GM21423 (cell line): ENCODE data around the gene BCCIP.

Source experiments
- ATAC-seq: cut with Tn5 transposase; IDR thresholded peaks from one replicate; pipeline ENCODE4 v1.9.1; 2021; ENCODE audit warnings: mild to moderate bottlenecking, moderate library complexity; ENCODE audit not compliant: unreplicated experiment

The BCCIP gene

DNA sequence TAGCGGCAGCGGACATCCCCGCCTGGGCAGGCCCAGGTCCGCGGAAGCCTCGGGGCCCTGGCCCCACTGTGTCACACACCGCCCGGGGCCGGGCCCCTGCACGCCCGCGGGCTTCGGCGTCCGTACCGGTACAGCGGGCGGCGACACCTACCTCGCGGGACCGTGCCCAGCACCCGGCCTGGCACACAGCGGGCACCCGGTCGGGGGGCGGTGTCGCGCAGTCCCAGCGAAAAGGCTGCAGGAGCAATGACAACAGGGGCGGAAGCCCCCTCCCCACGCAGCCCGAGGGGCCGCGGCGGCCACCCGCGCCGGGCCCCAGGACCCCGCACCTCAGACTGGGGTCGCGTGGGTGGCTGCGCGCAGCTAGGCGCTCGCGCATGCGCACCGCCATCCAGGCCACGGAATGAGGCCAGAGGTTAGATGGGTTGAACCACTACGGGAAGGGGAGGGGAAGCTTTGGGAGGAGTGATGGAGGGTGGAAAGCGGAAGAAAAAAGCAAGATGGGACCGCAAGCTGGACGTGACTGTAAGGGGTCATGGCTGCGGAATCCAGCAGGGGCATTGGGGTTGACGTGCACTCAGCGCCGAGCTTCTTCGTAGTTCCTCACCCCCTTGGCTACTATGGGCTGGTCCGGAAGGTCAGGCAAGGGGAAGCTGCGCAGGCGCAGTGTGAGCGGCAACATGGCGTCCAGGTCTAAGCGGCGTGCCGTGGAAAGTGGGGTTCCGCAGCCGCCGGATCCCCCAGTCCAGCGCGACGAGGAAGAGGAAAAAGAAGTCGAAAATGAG lies at the start of gene BCCIP, which contains the start of gene UROS:
Gene BCCIP (plus strand): TSS at position 669 of the 785 bp plus-strand sequence. CDS start 12 bp downstream, at position 681.
Gene UROS (minus strand): TSS at position 381 of the 785 bp plus-strand sequence. CDS start 6,759 bp downstream, outside the sequence.
- peak; percentile 81 for ATAC-seq

DNA sequence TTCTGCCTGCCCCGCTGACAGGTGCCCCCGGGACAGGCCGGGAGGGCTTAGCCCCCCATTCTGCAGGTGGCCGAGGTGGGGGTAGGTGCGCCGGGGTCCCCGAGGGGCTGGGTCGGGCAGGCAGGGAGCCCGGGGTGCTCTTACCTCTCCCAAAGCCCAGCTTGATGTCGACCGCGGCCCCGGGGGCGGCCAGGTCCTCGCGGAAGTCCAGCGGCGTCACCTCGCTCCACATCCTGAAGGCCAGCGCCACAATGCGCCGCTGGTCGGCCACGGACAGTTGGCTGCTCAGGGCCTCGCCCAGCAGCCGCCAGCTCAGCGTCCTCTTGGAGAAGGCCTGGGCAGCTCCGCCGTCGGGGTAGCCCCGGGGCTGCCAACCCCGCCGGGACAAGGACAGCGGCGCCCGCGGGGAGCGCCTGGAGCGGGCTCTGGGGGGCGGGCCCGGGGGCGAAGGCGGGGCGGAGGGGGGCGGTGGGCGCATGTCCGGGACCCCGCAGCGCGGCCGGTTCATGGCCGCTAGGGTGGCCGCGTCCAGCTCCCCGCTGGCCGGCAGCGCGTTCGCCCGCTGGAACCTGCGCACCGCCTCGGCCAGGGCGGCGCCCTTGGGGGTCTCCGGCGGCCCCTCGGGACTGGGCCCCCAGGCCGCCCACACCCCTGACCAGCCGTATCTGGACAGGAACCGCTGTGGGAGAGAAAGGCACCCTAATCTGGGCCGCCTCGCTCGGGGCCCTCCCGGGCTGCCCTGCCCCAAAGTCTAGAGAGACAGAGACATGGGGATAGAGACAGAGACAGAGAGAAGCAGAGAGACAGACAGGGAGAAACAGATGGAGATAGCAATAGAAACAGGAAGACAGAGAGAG lies 49.4 kb upstream of the BCCIP start:
- no peak for ATAC-seq

DNA sequence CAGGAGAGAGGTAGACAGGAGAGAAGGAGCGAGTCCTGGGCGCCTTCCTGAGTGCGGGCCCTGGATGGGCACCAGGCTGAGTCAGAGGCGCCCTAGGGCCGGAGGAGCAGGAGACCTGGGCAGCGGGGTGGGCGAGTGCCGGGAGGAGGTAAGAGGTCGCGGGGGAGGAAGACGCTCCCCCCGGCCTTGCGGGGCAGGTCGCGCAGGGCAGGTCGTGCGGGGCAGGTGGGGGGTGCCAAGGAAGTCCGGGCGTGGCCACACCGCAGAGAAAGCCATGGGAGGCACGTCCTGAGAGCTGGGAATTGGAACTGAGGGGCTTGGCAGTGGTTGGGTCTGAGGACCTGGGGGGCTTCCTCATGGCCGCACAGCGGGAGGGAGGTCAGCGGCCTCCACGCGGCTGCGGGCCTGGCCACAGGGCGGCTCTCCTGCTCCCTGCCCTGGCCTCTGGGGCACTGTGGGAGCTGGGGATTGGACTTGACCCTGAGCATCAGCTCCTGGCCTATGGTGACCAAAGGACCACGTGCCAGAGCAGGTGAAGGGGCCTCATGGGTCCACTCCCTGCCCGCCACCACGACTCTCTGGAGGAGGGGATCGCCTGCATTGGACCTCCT lies 48.7 kb upstream of the BCCIP start:
- ATAC-seq = no peak

- no peak for ATAC-seq
These were observed 47.7 kb upstream of the BCCIP start, which contains the start of gene MMP21 for GRCh38 chr10:125775491-125776106. Gene MMP21, minus strand, starts transcription at chr10:125775821. Its CDS starts 0 bp downstream, at chr10:125775821.

DNA sequence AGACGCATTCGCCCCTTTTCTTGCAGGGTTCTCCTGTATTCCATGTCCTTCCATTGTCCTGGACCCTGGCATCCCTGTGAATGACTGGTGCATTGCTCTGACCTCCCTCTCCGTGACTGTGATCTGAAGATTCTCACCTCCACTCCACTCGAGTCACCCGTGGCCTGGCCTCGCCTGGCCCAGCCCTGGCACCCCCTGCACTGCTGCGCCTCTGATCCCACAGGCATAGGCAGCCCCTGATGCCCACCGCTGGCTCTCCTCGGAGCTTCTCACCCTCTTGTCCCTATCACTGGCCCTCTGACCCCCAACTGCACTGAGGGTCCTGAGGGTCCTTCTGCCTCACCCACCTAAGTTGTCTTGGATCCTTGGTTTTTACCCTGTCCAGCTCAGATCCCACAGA lies 45.5 kb upstream of the BCCIP start:
- ATAC-seq = no peak

DNA sequence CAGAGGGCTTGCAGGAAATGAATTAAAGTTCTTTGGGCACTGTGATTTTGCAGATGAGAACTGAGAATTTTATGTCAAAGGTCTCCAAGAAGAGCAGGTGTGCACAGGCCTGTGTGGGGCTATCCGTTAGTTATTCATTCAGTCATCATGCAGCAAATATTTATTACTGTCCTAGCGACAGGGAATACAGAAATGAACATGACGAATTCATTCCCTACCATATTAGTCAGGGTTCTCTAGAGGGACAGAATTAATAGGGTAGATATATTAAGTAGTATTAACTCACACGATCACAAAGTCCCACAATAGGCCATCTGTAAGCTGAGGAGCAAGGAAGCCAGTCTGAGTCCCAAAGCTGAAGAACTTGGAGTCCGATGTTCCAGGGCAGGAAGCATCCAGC lies 44.8 kb upstream of the BCCIP start:
- no peak for ATAC-seq

DNA sequence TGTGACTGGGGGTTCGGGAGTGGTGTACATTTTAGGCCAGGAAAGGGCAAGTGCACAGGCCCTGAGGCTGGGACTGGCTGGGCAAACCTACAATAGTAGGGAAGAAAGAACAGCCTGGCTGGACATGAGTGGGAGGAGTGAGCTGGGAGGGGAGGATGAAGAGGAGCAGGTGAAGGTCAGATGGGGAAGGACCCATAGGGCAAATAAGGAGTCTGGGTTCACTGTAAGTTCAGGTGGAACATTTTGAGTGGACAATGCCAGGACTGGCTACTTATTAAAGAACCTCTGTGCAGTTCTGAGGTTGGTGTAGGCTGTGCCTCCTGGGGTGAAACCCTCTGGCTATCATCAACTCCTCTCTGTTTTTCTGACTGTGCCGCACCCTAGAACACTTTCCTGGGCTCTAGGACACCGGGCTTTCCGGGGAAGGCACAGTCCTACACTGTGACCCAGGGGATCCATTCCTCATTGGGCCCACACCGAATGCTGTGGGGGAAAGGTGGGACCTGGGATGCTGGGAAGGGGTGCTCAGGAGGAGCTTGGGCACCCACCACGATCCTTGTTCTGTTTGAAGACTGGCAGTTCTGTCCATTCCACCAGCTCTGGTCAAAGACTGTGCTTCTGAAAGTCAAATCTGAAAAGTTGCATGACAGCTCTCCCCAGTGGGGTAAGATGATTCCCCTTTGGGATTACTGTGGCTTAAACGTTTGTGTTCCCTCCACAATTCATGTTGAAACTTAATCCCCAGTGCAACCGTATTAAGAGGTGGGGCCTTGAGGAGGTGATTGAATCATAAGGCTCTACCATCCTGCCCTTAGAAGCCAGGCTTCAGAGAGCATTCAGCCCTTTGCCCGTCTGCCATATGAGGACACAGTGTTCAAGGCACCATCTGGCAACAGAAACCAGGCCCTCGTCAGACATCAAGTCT lies 43.7 kb upstream of the BCCIP start:
- ATAC-seq = no peak

- ATAC-seq = no peak
These were observed 42.0 kb upstream of the BCCIP start for GRCh38 chr10:125781374-125781773.

DNA sequence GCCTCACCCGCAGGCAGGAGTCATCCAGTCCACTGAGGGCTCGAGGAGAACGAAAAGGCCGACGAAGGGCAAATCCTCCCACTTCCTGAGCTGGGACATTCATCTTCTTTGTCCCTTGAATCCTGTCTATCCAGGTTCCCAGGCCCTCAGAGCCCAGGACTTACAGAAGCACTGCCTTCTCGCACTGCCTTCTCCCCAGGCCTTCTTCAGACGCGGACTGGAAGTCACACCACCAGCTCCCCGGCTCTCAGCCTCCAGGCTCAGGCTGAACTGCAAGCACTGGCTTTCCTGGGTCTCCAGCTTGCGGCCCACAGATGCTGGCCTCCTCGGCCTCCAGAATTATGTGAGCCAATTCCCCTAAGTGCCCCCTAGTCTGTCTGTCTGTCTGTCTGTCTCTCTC lies 41.3 kb upstream of the BCCIP start:
- ATAC-seq = no peak

DNA sequence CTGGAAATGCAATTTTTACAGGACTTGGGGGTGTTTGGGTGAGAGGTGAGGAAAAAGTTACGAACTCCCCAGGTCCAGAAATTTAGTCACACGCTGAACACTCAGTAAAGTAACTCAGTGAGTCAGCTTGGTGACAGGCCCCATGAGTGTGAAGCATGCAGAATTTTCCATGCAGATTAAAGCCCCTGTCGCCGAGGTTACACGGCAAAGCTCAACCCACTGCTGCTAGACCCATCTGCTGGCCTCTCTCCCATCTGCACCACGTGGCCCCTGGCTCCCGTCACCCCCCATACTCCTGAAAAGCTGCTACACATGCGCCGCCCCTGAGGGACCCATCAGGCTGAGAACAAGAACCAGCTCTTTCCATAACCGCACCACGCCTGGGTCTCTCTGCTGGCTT lies 40.7 kb upstream of the BCCIP start:
- no peak for ATAC-seq

GRCh38 chr10:125783408-125783807 lies 39.9 kb upstream of the BCCIP start:
- no peak for ATAC-seq

DNA sequence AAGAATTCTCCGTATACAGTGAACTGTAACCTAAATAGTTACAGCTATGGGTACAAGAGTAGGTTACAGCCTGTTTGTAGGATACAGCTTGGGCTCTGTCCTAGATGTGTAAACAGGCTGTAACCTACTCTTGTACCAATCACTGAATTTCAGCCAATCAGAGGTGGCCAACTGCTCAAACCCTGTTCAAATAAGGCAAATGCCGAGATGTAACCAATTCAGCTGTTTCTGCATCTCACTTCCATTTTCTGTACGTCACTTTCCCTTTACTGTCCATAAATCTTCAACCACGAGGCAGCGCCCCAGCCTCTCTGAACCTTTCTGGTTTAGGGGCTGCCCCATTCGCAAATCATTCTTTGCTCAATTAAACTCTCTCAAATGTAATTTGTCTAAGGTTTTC lies 39.4 kb upstream of the BCCIP start:
- peak; percentile 85 for ATAC-seq

DNA sequence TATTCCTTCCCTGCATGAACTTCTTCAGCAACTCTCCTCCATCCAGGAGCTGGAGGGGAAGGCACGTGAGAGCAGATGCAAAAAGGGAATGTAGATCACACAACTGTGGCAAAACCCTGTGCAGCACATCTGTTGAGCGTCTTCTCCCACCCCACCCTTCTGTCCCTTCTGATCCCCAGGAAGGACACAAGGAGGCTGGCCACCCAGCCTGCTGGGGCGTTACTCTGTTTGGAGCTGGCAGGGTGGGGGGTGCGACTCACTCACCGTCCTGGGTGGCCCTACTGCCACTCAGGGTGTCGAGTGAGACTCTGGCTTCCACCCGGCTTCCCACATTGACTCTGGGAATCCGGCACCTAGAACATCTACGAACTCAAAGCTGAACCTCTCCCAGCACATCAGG lies 37.6 kb upstream of the BCCIP start:
- no peak for ATAC-seq

DNA sequence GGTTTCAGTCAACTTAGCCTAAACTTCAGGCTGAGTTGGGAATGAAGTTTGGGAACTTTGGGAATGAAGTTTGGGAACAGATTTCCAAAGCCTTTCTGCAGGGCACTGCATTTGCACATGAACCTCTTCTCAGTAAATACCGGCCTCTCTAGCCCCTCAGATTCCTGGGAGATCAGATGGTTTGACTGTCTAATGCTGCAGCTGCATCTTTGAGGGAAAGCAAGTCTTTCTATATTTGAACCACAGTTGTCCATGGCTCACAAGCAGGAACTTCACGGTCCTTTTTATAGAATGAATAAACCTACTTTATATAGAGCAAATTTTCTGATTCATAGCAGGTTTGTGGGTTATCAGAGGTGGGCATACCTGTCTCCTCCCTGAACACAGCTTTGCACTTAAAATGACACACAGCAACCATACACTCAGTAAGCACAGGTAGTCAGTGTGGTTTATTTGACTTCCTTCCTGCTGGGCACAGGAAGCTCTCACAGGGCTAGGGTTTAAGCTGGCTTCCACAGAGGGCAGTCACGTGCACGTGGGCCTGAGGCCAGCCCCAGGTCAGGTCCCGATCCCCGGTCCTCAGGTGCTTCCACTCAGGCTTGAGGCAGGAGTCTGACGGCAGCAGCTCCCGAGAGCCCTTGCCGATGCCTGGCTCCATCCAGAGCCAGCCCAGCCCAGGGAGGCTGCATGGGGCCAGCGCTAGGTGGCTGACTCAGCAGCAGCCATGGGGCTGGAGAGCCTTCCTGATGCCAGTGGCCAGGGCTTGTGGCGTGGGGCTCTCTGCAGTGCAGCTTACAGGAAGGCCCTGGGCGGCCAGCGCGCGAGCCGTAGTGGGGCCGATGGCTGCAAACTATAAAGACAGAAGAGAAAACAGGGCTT lies 35.0 kb upstream of the BCCIP start:
- no peak for ATAC-seq

- ATAC-seq = no peak
These were observed 30.7 kb upstream of the BCCIP start for GRCh38 chr10:125792342-125793300.

DNA sequence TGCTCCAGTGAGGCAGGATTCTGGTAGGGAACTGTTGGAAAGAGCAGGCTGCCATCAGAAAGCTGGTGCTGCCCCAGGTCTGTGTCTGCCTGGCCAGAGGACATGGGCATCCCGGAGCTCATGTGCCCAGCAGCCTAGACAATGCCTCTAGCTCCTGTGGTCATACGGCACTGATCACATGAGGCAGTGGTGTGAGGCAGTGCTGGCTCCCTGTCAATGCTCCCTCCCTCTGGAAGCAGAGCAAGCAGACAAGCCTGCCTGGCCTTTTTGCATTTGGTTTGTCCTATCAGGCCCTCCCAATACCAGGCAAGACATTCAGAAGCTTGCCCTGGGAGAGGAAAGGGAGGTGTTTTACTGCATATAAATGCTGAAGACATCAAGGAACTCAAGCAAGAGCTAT lies 28.2 kb upstream of the BCCIP start:
- no peak for ATAC-seq

DNA sequence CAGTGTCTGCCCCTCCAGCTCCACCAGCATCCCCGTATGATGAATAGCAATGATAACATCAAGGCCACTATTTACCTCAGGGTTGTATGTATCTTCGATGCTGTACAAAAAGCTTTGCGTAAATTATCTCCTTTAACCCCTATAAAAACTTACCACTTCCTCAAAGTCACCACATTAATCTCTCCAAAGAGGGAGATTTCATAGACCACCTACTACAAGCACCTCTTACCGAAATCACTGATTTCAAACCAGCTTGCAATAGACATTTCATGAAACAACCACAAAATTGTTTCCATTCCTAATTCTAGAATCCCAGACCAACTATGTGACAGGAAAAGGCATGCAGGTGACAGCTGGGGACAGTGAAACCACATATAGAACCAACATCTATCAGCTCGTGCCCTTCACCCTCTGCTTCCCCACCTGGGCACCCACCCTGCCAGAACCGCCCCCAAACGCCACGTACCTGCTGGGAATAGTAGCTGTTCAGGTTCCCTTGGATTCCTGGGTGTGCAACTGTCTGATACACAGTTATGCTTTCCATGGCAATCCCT lies 27.6 kb upstream of the BCCIP start:
- no peak for ATAC-seq
